GM18873 (cell line): ENCODE measurements around the gene DPM1.

Source experiments
- ATAC-seq: cut with Tn5 transposase; IDR thresholded peaks from one replicate; pipeline ENCODE4 v1.9.1; 2021; ENCODE audit warnings: mild to moderate bottlenecking, moderate library complexity, moderate number of reproducible peaks; ENCODE audit not compliant: unreplicated experiment, low FRiP score

Gene DPM1

GRCh38 chr20:50932016-50932485 lies 26.3 kb downstream of the DPM1 start:
- ATAC-seq: no peak

- ATAC-seq: peak; percentile 54
Measured at GRCh38 chr20:50931306-50932015, 26.9 kb downstream of the DPM1 start, which contains the start of gene ADNP. Gene ADNP, minus strand, starts transcription at chr20:50931437. Its CDS starts 27,441 bp downstream, at chr20:50903996.

GRCh38 chr20:50930976-50931305 lies 27.4 kb downstream of the DPM1 start:
- peak; percentile 17 for ATAC-seq

- ATAC-seq: no peak
Measured at GRCh38 chr20:50930139-50930975, 28.0 kb downstream of the DPM1 start.

GRCh38 chr20:50929299-50930138 lies 28.8 kb downstream of the DPM1 start:
- ATAC-seq: peak; percentile 44

GRCh38 chr20:50928469-50928868 lies 29.9 kb downstream of the DPM1 start:
- no peak for ATAC-seq

- ATAC-seq: no peak
Measured at GRCh38 chr20:50926530-50926929, 31.8 kb downstream of the DPM1 start.

- no peak for ATAC-seq
Measured at GRCh38 chr20:50924261-50924920, 33.9 kb downstream of the DPM1 start.

GRCh38 chr20:50921803-50922501 lies 36.4 kb downstream of the DPM1 start:
- ATAC-seq: no peak

GRCh38 chr20:50920997-50921396 lies 37.3 kb downstream of the DPM1 start:
- no peak for ATAC-seq

GRCh38 chr20:50919567-50919966 lies 38.8 kb downstream of the DPM1 start:
- ATAC-seq: no peak

- no peak for ATAC-seq
Measured at GRCh38 chr20:50918403-50918802, 39.9 kb downstream of the DPM1 start.

- no peak for ATAC-seq
Measured at GRCh38 chr20:50916934-50917333, 41.4 kb downstream of the DPM1 start.

GRCh38 chr20:50916257-50916656 lies 42.1 kb downstream of the DPM1 start:
- ATAC-seq: no peak

- ATAC-seq: no peak
Measured at GRCh38 chr20:50915424-50915823, 42.9 kb downstream of the DPM1 start.

GRCh38 chr20:50913690-50914375 lies 44.5 kb downstream of the DPM1 start:
- ATAC-seq: no peak

- ATAC-seq: no peak
Measured at GRCh38 chr20:50911716-50912115, 46.6 kb downstream of the DPM1 start.

- ATAC-seq: no peak
Measured at GRCh38 chr20:50911030-50911429, 47.3 kb downstream of the DPM1 start.

- no peak for ATAC-seq
Measured at GRCh38 chr20:50909413-50909812, 48.9 kb downstream of the DPM1 start.
